Liver (tissue), 10 donors: Measurements from ENCODE around the gene SORCS2. TPM values are rescaled to one million over a fixed set of nuclear protein-coding genes. Genes with fewer than 3 reads are reported as not detected.

Source experiments
- DNase-seq: peaks from one replicate; pipeline ENCODE4 v3.0.0-alpha.2; 2017; ENCODE audit warnings: low spot score
- H3K27ac ChIP-seq, 2 donors: one replicate each; pipeline ENCODE4 v1.7.0; 2013; ENCODE audit warnings: inconsistent platforms in 2 of 2, low read length in 2 of 2, control low read depth in 1 of 2, low read depth in 1 of 2, mild to moderate bottlenecking in 1 of 2
- H3K27me3 ChIP-seq, 4 donors: one replicate each; pipeline versions ENCODE4 v1.6.1 to v1.7.0; 2013; ENCODE audit warnings: low read length in 3 of 4, inconsistent platforms in 1 of 4, mild to moderate bottlenecking in 1 of 4, moderate library complexity in 1 of 4; ENCODE audit not compliant: control insufficient read depth in 4 of 4, insufficient read depth in 4 of 4
- H3K36me3 ChIP-seq, 4 donors: one replicate each; pipeline versions ENCODE4 v1.6.1 to v1.7.0; 2013; ENCODE audit warnings: low read length in 3 of 4, mild to moderate bottlenecking in 3 of 4, low read depth in 1 of 4, moderate library complexity in 1 of 4; ENCODE audit not compliant: control insufficient read depth in 4 of 4, insufficient read depth in 3 of 4
- H3K4me1 ChIP-seq, 4 donors: one replicate each; pipeline versions ENCODE4 v1.6.1 to v1.7.0; 2013; ENCODE audit warnings: low read length in 3 of 4, mild to moderate bottlenecking in 3 of 4, moderate library complexity in 1 of 4; ENCODE audit not compliant: control insufficient read depth in 4 of 4, insufficient read depth in 4 of 4
- H3K4me3 ChIP-seq, 3 donors: one replicate each; pipeline versions ENCODE4 v1.6.1 to v1.7.0; 2013; ENCODE audit warnings: low read length in 3 of 3, control low read depth in 1 of 3, low read depth in 1 of 3, mild to moderate bottlenecking in 1 of 3
- H3K9ac ChIP-seq, 2 donors: one replicate each; pipeline ENCODE4 v1.7.0; 2013; ENCODE audit warnings: low read length in 2 of 2, mild to moderate bottlenecking in 2 of 2, moderate library complexity in 2 of 2, control low read depth in 1 of 2, low read depth in 1 of 2
- H3K9me3 ChIP-seq, 4 donors: one replicate each; pipeline versions ENCODE4 v1.6.1 to v1.7.0; 2013; ENCODE audit warnings: low read length in 3 of 4; ENCODE audit not compliant: control insufficient read depth in 4 of 4
- ATF3 ChIP-seq: IDR thresholded peaks from 2 replicates; pipeline ENCODE4 v1.6.1; 2016; ENCODE audit warnings: antibody characterized with exemption
- EGR1 ChIP-seq, 2 donors: IDR thresholded peaks; 2 replicates each; pipeline ENCODE4 v1.6.1; 2016 to 2018; ENCODE audit warnings: antibody characterized with exemption in 2 of 2, low read depth in 2 of 2
- FOXA1 ChIP-seq: IDR thresholded peaks from 2 replicates; pipeline ENCODE4 v1.6.1; 2016; ENCODE audit warnings: antibody characterized with exemption
- HNF4G ChIP-seq: IDR thresholded peaks from 2 replicates; pipeline ENCODE4 v1.6.1; 2016; ENCODE audit warnings: antibody characterized with exemption
- NR2F2 ChIP-seq: IDR thresholded peaks from 2 replicates; pipeline ENCODE4 v1.6.1; 2016; ENCODE audit warnings: antibody characterized with exemption
- REST ChIP-seq: IDR thresholded peaks from 2 replicates; pipeline ENCODE4 v1.6.1; 2016; ENCODE audit warnings: antibody characterized with exemption, mild to moderate bottlenecking
- RXRA ChIP-seq, 2 donors: IDR thresholded peaks; 2 replicates each; pipeline ENCODE4 v1.6.1; 2017 to 2018; ENCODE audit warnings: antibody characterized with exemption in 2 of 2, mild to moderate bottlenecking in 1 of 2
- TAF1 ChIP-seq: conservative IDR thresholded peaks from 2 replicates; pipeline ENCODE4 v1.6.1; 2016; ENCODE audit warnings: antibody characterized with exemption, mild to moderate bottlenecking
- YY1 ChIP-seq: IDR thresholded peaks from 2 replicates; pipeline ENCODE4 v1.6.1; 2016; ENCODE audit warnings: antibody characterized with exemption, mild to moderate bottlenecking
- WGBS: extraction: QIAGEN DNeasy Blood & Tissue Kit; methylation state at CpG from one replicate; pipeline ENCODE4 v1.1.7; 2013; 5-methylcytosine and 5-hydroxymethylcytosine counted together
- polyA plus RNA-seq, 2 donors: library from polyadenylated mRNA; stranded (reverse) in 1 of 2; unstranded in 1 of 2; fragments of 200-250 nt in 1 of 2; fragments of >200 nt in 1 of 2; fragmentation: Nextera tagmentation in 1 of 2; extraction: Ambion mirVana in 1 of 2; gene quantifications; one replicate each; pipeline versions ENCODE4 v1.2.1 to v1.2.3, GENCODE V29; 2013 to 2015
- small RNA-seq: library from RNA; depleted of rRNA; stranded (forward); fragments of <200 nt; gene quantifications from one replicate; pipeline ENCODE3, GENCODE V24; 2014
- total RNA-seq, 2 donors: library from RNA; depleted of rRNA; stranded (reverse); fragments of >200 nt; gene quantifications; one replicate each; pipeline ENCODE4 v1.2.3, GENCODE V29; 2014
- donor health status: healthy.
- donor health status: healthy.
- donor health status: healthy.
- donor health status: healthy.
- donor health status: healthy.

Gene SORCS2
- total and polyA plus RNA-seq, 4 donors, result 0.10 to 1.4 (median 0.92) TPM

GRCh38 chr4:7788694-7789425 is 596.5 kb downstream of the SORCS2 start:
- Histone ChIP-seq H3K9me3 (no peaks in the 10 kb centered on the region), H3K4me3 (no peak overlapping the region), H3K9ac (no peak overlapping the region), H3K27ac (no peak overlapping the region), H3K4me1 (no peaks in the 10 kb centered on the region), H3K27me3 (no peaks in the 10 kb centered on the region), H3K36me3 (no peaks in the 10 kb centered on the region)
- no peak for TF ChIP-seq REST
- TF ChIP-seq EGR1 (IDR thresholded peaks at IDR 0.05; ENCODE audit: low read depth in 2 of 2), result no peak
- 79% methylated on average over 13 of the region's 13 CpGs for WGBS
- DNase-seq, result no peak

GRCh38 chr4:7790023-7790422 is 597.7 kb downstream of the SORCS2 start:
- H3K9me3 ChIP-seq, result no peaks in the 10 kb centered on the region
- H3K9ac ChIP-seq, result no peak overlapping the region
- no peaks in the 10 kb centered on the region for H3K36me3 ChIP-seq
- H3K27me3 ChIP-seq, result no peaks in the 10 kb centered on the region
- no peak overlapping the region for H3K27ac ChIP-seq
- no peak overlapping the region for H3K4me3 ChIP-seq
- DNase-seq, result no peak
- TF ChIP-seq RXRA (IDR thresholded peaks at IDR 0.05) (no peak), ATF3 (no peak), FOXA1 (no peak), YY1 (no peak), TAF1 (no peak), NR2F2 (no peak), HNF4G (no peak)
- WGBS, result 72% methylated on average over 2 of the region's 2 CpGs
- H3K4me1 ChIP-seq, result no peaks in the 10 kb centered on the region

GRCh38 chr4:7790999-7791398 is 598.7 kb downstream of the SORCS2 start:
- H3K9me3 ChIP-seq, result no peaks in the 10 kb centered on the region
- no peak overlapping the region for H3K27ac ChIP-seq
- no peak for TF ChIP-seq NR2F2
- H3K4me1 ChIP-seq, result no peaks in the 10 kb centered on the region
- H3K27me3 ChIP-seq, result no peaks in the 10 kb centered on the region
- 65% methylated on average over 2 of the region's 2 CpGs for WGBS
- H3K9ac ChIP-seq, result no peak overlapping the region
- no peaks in the 10 kb centered on the region for H3K36me3 ChIP-seq
- no peak overlapping the region for H3K4me3 ChIP-seq
- DNase-seq, result no peak

Small RNAs within 50 kb of the gene (small RNA-seq; reads per million reads assigned to genes)
- gene MIR4274 (not detected), gene MIR4798 (not detected)

Other genes with a start within 250 kb of the SORCS2 start
- 10 to 100 TPM; 12.8 to 13.8 TPM for gene TADA2B, start 149.2 kb upstream of the SORCS2 start, total RNA-seq
- gene TADA2B, start 149.2 kb upstream of the SORCS2 start, polyA plus RNA-seq, result 10 to 100 TPM in 1 of 2 donors, 1 to 10 TPM in 1; 3.6 to 12.5 TPM
- 10 to 100 TPM in 1 of 2 donors, 1 to 10 TPM in 1; 9.8 to 35.2 TPM for gene GRPEL1, start 124.5 kb upstream of the SORCS2 start, total RNA-seq
- gene GRPEL1, start 124.5 kb upstream of the SORCS2 start, polyA plus RNA-seq, result 10 to 100 TPM; 45.2 to 98.1 TPM
- gene PSAPL1, start 242.4 kb downstream of the SORCS2 start, total RNA-seq, result not detected
- gene PSAPL1, start 242.4 kb downstream of the SORCS2 start, polyA plus RNA-seq, result not detected